ENCODE measurements around the gene ODAD2.
A peak's percentile ranks its signal among the peaks of the same experiment; 100 is the strongest.
"Not testable (repeated sequence)": the region's sequence is repeated elsewhere in the genome, so short reads cannot be mapped to it uniquely, and the experiment has no call there.

Gene ODAD2

GRCh38 chr10:27969931-27970330 is 28.9 kb downstream of the ODAD2 start:
- not testable (repeated sequence) for DNase-seq

- no peak for DNase-seq
Measured at GRCh38 chr10:27959093-27959715, 39.7 kb downstream of the ODAD2 start.

- DNase-seq: not testable (repeated sequence)
Measured at GRCh38 chr10:27958383-27958782, 40.5 kb downstream of the ODAD2 start.

- no peak for DNase-seq
Measured at GRCh38 chr10:27950242-27950564, 48.7 kb downstream of the ODAD2 start.

- no peak for DNase-seq
Measured at GRCh38 chr10:27949528-27950241, 49.2 kb downstream of the ODAD2 start.

DNA sequence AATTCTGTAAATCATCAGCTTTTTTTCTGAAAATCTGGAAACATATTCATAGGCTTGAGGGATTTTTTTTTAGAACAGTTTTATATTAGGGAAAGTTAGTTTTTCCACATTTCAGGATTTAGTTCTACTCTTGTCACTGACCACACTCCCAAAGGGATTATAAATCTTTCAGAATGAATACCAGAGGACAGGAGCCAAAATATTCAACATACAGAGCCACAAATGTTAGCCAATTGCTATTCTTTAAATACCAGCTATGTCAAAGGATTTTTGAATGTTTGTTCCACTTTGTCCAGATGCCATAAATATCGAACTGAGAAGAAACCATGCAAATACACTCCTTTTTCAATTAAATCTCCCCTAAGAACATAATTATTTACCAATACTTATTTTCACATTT is 50.7 kb downstream of the ODAD2 start:
- no peak for DNase-seq

- DNase-seq: no peak
Measured at GRCh38 chr10:27947540-27947939, 51.3 kb downstream of the ODAD2 start.

- DNase-seq: no peak
Measured at GRCh38 chr10:27944005-27944404, 54.9 kb downstream of the ODAD2 start.

DNA sequence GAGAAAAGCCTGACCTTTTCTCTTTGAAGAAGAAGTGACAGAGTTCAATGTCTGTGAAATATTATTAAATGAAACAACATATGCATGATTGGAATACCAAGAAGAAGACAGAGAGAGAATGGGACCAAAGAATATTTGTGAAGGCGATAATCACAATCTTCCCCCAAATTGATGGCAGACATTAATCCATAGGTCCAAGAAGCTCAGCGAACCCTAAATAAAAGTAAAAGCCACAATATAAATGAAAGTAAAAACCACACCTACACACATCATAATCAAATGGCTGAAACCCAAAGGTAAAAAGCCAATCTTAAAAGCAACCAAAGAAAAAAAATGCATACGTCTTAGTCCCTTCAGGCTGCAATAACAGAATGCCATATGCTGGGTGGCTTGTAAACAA is 84.0 kb downstream of the ODAD2 start:
- DNase-seq: no peak

DNA sequence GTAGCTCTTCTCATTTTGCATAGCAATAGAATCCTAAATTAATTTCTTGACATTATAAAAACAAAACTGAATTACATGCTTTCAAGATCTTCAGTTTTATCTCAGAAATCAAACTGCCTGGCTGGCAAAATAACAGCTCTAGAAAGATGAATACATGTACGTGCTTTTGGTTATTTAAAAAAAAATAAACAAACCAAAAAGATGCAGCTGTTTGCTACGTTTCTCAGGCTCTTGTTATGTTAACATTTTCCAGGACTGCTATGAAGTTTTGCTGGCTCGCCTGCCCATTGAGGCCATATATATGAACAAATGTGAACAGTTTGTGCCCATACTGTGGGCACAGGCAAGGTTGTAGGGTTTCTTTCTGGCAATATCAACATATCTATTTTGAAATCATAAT is 86.6 kb downstream of the ODAD2 start:
- DNase-seq: no peak

DNA sequence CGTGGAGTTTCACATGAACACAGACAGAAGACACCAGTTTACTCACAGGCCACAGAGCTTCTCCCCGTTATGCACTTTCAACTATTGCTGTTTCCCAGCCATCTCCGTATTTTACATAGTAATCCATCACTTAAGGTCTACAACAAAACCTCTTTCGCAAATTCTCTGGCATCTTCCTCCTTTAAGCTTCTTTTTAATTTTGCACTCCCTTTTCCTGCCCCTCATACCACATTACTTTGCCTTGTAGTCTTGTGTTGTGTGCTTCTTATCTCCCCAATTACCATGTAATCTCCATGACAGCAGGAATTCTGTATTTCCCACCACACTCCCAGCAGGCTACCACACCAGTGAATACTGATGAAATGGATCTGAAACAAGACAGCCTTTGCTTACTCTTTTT is 87.3 kb downstream of the ODAD2 start:
- no peak for DNase-seq

- no peak for DNase-seq
Measured at GRCh38 chr10:27911011-27911410, 87.9 kb downstream of the ODAD2 start.

DNA sequence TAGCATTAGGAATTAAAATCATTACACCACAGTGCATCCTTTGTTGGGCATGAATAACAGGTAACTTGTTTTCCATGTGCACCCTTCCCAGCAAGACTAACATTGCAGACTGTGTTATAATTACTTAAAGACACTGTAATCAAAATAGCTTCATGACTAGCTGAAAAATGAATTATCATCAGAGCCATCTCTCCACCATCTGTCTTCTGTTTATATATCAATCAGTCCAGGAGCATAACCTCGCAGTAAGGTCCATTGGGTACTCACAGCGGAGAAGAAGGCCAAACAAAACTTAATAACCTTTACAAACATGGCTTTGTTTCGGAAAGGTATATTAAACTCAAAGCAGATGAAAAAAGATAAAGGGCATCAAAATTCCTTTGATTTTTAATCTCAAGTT is 90.6 kb downstream of the ODAD2 start:
- no peak for DNase-seq

GRCh38 chr10:27899485-27899884 is 99.4 kb downstream of the ODAD2 start:
- DNase-seq: peak; percentile 7

GRCh38 chr10:27899058-27899457 is 99.8 kb downstream of the ODAD2 start:
- no peak for DNase-seq

GRCh38 chr10:27893358-27893954 is 105.4 kb downstream of the ODAD2 start:
- DNase-seq: no peak

GRCh38 chr10:27890971-27891370 is 107.9 kb downstream of the ODAD2 start:
- DNase-seq: no peak

DNA sequence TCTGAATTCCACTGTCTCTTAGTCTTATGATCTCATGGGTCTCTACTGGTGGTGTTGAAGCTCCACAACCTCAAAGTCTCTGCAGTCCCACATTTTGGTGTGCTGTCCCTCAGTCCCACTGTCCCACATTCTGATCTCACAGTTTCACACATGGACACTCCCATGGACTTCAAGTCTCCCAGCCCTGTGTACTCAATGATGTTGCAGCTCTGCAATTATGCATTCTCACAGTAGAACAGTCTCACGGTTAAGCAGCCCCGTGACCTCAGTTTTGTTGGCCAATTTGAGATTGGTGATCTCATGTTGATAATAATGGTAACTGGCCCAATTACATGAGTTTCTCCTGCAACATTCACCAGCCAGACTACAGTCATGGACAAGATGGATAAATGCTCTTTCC is 109.4 kb downstream of the ODAD2 start:
- DNase-seq: no peak

DNA sequence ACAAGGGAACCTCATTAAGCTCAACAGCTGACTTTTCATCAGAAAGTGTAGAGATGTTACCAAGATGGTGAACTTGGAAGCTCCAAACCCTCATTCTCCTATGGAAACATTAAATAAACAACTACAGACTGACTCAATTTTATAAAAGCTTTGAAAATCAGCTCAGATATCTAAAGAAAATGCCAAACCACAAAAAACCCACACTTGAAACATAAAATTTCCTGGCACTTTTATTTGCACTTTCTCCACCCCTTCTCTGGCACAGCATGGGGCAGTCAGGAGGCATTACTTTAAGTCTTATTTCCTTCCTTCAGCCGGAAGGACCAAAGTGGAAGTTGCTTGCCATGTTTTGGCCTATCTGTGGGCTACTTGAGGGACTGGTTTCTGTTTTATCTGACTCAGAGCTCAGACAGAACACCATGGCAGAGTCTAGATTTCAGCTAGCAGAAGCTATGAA is 114.7 kb downstream of the ODAD2 start:
- no peak for DNase-seq

GRCh38 chr10:27878281-27878680 is 120.6 kb downstream of the ODAD2 start:
- DNase-seq: no peak

GRCh38 chr10:27865221-27865635 is 133.7 kb downstream of the ODAD2 start:
- DNase-seq: no peak

DNA sequence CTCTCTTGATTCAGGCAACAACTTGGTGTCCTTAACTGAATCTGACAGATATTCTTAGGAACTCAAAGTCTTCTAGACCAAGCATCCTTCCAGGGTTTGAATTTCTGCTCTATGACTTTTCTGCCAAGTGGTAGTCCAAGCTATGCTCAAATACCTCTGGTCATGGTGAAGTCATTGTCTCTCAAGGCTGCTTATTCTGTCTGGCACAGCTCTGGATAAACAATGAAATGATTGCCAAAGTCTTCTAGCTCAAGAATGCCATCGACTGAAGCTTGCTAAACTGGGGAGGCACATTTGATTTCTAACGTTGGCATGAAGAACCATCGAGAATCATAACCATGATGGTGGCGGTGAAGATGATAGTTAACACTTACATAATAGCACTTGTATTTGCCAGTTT is 137.1 kb downstream of the ODAD2 start:
- no peak for DNase-seq

DNA sequence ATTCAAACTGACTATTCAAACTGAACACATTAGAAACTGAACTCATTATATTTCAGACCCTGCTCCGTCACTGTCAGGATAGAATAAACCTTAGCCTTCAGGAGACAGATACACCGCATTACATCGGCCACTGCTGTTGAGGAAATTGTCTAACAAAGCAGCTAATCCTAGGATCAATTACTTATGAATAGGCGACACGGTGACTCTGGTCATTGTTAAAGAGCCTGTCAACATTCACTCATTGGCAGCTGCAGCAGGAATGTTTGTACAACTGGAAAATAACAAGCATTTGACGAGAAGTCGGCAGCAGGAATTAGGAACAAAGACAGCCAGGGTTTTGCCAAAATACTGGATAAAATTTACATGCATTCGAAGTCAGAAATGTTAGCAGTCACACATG is 141.3 kb downstream of the ODAD2 start:
- no peak for DNase-seq

GRCh38 chr10:27844223-27844622 is 154.7 kb downstream of the ODAD2 start:
- DNase-seq: no peak
